ENCODE data around the gene ANKRD55.
"Not testable (repeated sequence)": the region's sequence is repeated elsewhere in the genome, so short reads cannot be mapped to it uniquely, and the experiment has no call there.

Gene ANKRD55

DNA sequence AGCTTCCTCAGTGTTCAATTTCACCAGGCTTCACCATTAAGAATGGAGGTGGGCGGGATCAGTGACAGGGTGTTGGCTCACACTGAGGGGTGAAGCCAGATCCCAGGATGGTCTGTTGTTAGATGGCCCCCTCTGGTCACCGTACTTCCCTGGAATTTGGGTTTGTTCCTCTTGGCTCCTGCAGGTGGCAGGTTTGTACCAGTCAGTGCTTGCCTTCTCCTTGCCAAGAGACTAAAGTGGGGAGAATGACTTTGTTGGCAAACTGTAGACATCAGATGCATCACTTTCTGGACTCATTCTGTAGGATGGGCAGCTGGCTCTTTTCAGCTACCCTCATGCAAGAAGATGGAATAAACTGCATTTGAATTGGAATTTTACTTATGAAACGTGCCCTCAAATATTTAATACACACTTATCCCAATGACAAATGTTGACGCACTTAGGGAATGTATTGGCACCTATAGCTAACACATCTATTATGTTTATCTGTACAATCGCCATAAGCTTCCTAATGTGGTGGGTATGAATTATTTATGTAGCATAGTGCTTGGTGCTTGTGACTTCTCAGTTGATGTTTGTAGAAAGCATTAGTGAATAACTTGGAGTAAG is 31.4 kb upstream of the ANKRD55 start:
- Mint-ChIP-seq H3K9me3 (no peaks in the 10 kb centered on the region), H3K27me3 (ENCODE audit: low read depth) (peaks cover 14% of the 10 kb centered on the region), H3K4me3 (no peak overlapping the region), H3K27ac (no peak overlapping the region), H3K4me1 (ENCODE audit: low read depth) (peaks cover 2% of the 10 kb centered on the region), H3K36me3 (ENCODE audit: low read depth) (no peaks in the 10 kb centered on the region)

- H3K27ac Mint-ChIP-seq = no peak overlapping the region
- no peaks in the 10 kb centered on the region for H3K9me3 Mint-ChIP-seq
- peaks cover 16% of the 10 kb centered on the region for H3K27me3 Mint-ChIP-seq (ENCODE audit: low read depth)
- H3K4me3 Mint-ChIP-seq = no peak overlapping the region
- H3K36me3 Mint-ChIP-seq (ENCODE audit: low read depth) = no peaks in the 10 kb centered on the region
- no peaks in the 10 kb centered on the region for H3K4me1 Mint-ChIP-seq (ENCODE audit: low read depth)
Measured at GRCh38 chr5:56262279-56262678, 29.1 kb upstream of the ANKRD55 start.

GRCh38 chr5:56259002-56259511 is 25.9 kb upstream of the ANKRD55 start:
- H3K27me3 Mint-ChIP-seq (ENCODE audit: low read depth) = peaks cover 19% of the 10 kb centered on the region
- no peaks in the 10 kb centered on the region for H3K9me3 Mint-ChIP-seq
- no peaks in the 10 kb centered on the region for H3K36me3 Mint-ChIP-seq (ENCODE audit: low read depth)
- no peak overlapping the region for H3K4me3 Mint-ChIP-seq
- no peak overlapping the region for H3K27ac Mint-ChIP-seq
- H3K4me1 Mint-ChIP-seq (ENCODE audit: low read depth) = no peaks in the 10 kb centered on the region

DNA sequence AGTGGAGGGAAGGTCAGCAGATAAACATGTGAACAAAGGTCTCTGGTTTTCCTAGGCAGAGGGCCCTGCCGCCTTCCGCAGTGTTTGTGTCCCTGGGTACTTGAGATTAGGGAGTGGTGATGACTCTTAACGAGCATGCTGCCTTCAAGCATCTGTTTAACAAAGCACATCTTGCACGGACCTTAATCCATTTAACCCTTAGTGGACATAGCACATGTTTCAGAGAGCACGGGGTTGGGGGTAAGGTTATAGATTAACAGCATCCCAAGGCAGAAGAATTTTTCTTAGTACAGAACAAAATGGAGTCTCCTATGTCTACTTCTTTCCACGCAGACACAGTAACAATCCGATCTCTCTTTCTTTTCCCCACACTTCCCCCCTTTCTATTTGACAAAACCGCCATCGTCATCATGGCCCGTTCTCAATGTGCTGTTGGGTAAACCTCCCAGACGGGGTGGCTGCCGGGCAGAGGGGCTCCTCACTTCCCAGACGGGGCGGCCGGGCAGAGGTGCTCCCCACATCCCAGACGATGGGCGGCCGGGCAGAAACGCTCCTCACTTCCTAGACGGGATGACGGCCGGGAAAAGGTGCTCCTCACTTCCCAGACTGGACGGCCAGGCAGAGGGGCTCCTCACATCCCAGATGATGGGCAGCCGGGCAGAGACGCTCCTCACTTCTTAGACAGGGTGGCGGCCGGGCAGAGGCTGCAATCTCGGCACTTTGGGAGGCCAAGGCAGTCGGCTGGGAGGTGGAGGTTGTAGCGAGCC is 24.8 kb upstream of the ANKRD55 start:
- not testable (repeated sequence) for H3K36me3 Mint-ChIP-seq (ENCODE audit: low read depth); H3K9me3 Mint-ChIP-seq; H3K4me1 Mint-ChIP-seq (ENCODE audit: low read depth); H3K4me3 Mint-ChIP-seq; H3K27ac Mint-ChIP-seq
- H3K27me3 Mint-ChIP-seq (ENCODE audit: low read depth) = peaks cover 19% of the 10 kb centered on the region

- no peaks in the 10 kb centered on the region for H3K36me3 Mint-ChIP-seq (ENCODE audit: low read depth)
- no peaks in the 10 kb centered on the region for H3K9me3 Mint-ChIP-seq
- H3K4me3 Mint-ChIP-seq = no peak overlapping the region
- no peak overlapping the region for H3K27ac Mint-ChIP-seq
- peaks cover 22% of the 10 kb centered on the region for H3K27me3 Mint-ChIP-seq (ENCODE audit: low read depth)
- H3K4me1 Mint-ChIP-seq (ENCODE audit: low read depth) = no peaks in the 10 kb centered on the region
Measured at GRCh38 chr5:56257010-56257409, 23.9 kb upstream of the ANKRD55 start.

- Mint-ChIP-seq H3K4me1 (ENCODE audit: low read depth) (no peaks in the 10 kb centered on the region), H3K27ac (no peak overlapping the region), H3K9me3 (peaks cover 5% of the 10 kb centered on the region), H3K36me3 (ENCODE audit: low read depth) (no peaks in the 10 kb centered on the region), H3K27me3 (ENCODE audit: low read depth) (peaks cover 22% of the 10 kb centered on the region), H3K4me3 (no peak overlapping the region)
Measured at GRCh38 chr5:56255502-56255901, 22.4 kb upstream of the ANKRD55 start.

DNA sequence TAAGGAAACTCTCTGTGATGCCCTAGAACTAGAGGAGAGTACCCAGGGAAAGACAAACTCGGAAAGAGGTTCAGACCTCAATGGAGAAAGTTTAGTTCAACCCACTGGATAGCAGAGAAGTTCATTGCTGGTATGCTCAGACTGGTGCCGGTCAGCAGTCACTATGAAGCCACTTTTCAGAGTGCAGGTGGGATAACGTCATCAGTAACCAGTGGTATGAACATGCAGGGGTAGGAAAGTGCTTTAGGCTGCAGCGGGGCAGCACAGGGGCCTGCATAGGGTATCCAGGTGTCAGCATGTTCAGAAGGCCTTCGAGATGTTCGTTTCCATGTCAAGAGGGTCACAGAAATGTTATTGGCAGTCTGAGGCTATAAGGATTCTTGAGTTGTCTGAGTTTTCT is 20.8 kb upstream of the ANKRD55 start:
- Mint-ChIP-seq H3K27ac (no peak overlapping the region), H3K4me1 (ENCODE audit: low read depth) (no peaks in the 10 kb centered on the region), H3K27me3 (ENCODE audit: low read depth) (peaks cover 22% of the 10 kb centered on the region), H3K9me3 (peaks cover 6% of the 10 kb centered on the region), H3K4me3 (no peak overlapping the region), H3K36me3 (ENCODE audit: low read depth) (no peaks in the 10 kb centered on the region)

GRCh38 chr5:56253126-56253525 is 20.0 kb upstream of the ANKRD55 start:
- Mint-ChIP-seq H3K27me3 (ENCODE audit: low read depth) (peaks cover 22% of the 10 kb centered on the region), H3K4me3 (no peak overlapping the region), H3K4me1 (ENCODE audit: low read depth) (no peaks in the 10 kb centered on the region), H3K27ac (no peak overlapping the region), H3K36me3 (ENCODE audit: low read depth) (no peaks in the 10 kb centered on the region), H3K9me3 (peaks cover 12% of the 10 kb centered on the region)

GRCh38 chr5:56251918-56252553 is 18.9 kb upstream of the ANKRD55 start:
- Mint-ChIP-seq H3K36me3 (ENCODE audit: low read depth) (peaks cover 1% of the 10 kb centered on the region), H3K27me3 (ENCODE audit: low read depth) (peaks cover 18% of the 10 kb centered on the region), H3K9me3 (peaks cover 12% of the 10 kb centered on the region), H3K4me1 (ENCODE audit: low read depth) (no peaks in the 10 kb centered on the region), H3K4me3 (no peak overlapping the region), H3K27ac (no peak overlapping the region)

DNA sequence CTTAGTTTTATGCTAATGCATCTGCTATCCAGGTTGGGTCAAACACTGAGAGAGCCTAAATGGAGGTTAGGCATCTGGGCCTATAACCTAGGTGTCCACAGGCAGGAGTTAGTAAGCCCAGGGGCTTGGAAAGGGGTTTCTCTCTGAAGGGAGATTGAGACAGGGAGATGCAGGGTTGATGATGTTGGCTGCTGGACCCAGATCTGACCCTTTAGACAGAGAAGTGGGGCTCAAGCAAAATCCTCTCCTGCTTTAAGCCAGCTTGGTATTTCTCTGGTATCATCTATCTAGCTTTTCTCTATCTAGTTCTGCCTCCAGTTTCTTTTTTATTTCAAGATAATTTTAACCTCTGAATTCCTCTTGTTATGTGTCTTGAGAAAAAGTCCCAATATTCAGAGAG is 18.3 kb upstream of the ANKRD55 start:
- Mint-ChIP-seq H3K27me3 (ENCODE audit: low read depth) (peaks cover 12% of the 10 kb centered on the region), H3K4me1 (ENCODE audit: low read depth) (no peaks in the 10 kb centered on the region), H3K27ac (no peak overlapping the region), H3K36me3 (ENCODE audit: low read depth) (peaks cover 1% of the 10 kb centered on the region), H3K4me3 (no peak overlapping the region), H3K9me3 (peaks cover 12% of the 10 kb centered on the region)

GRCh38 chr5:56250011-56250410 is 16.9 kb upstream of the ANKRD55 start:
- Mint-ChIP-seq H3K4me1 (ENCODE audit: low read depth) (no peaks in the 10 kb centered on the region), H3K27ac (no peak overlapping the region), H3K27me3 (ENCODE audit: low read depth) (peaks cover 3% of the 10 kb centered on the region), H3K4me3 (no peak overlapping the region), H3K9me3 (peaks cover 12% of the 10 kb centered on the region), H3K36me3 (ENCODE audit: low read depth) (peaks cover 1% of the 10 kb centered on the region)

- not testable (repeated sequence) for H3K36me3 Mint-ChIP-seq (ENCODE audit: low read depth)
Measured at GRCh38 chr5:56249085-56249484, 16.0 kb upstream of the ANKRD55 start.

GRCh38 chr5:56247592-56247991 is 14.5 kb upstream of the ANKRD55 start:
- no peaks in the 10 kb centered on the region for H3K4me1 Mint-ChIP-seq (ENCODE audit: low read depth)
- H3K27me3 Mint-ChIP-seq (ENCODE audit: low read depth) = peaks cover 3% of the 10 kb centered on the region
- no peak overlapping the region for H3K4me3 Mint-ChIP-seq
- H3K36me3 Mint-ChIP-seq (ENCODE audit: low read depth) = peaks cover 1% of the 10 kb centered on the region
- no peak overlapping the region for H3K27ac Mint-ChIP-seq
- peaks cover 12% of the 10 kb centered on the region for H3K9me3 Mint-ChIP-seq

More at GRCh38 chr5:56249085-56249484, 16.0 kb upstream of the ANKRD55 start:
- not testable (repeated sequence) for H3K27ac Mint-ChIP-seq; H3K4me3 Mint-ChIP-seq; H3K4me1 Mint-ChIP-seq (ENCODE audit: low read depth); H3K27me3 Mint-ChIP-seq (ENCODE audit: low read depth)
- peaks cover 12% of the 10 kb centered on the region for H3K9me3 Mint-ChIP-seq

- peaks cover 14% of the 10 kb centered on the region for H3K9me3 Mint-ChIP-seq
- no peaks in the 10 kb centered on the region for H3K27me3 Mint-ChIP-seq (ENCODE audit: low read depth)
- H3K4me3 Mint-ChIP-seq = no peak overlapping the region
- H3K4me1 Mint-ChIP-seq (ENCODE audit: low read depth) = no peaks in the 10 kb centered on the region
- peaks cover 1% of the 10 kb centered on the region for H3K36me3 Mint-ChIP-seq (ENCODE audit: low read depth)
- H3K27ac Mint-ChIP-seq = no peak overlapping the region
Measured at GRCh38 chr5:56246769-56247168, 13.6 kb upstream of the ANKRD55 start.

DNA sequence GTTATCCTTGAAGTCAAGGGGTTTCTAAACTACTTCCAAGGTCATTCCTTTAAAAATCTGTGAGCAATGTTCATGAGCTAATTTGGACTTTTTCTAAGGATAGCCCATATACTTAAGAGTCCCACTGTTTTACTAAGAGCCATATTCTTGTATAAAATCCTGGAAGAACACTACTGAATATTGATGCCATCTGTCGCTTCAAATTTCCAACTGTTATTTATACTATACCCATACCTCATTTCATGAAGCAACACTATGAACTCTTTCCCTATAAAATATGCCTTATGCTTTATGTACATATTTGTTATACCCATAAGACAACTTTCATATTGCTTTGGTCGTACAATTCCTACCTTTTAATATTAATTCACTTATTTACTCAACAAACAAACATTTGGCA is 12.4 kb upstream of the ANKRD55 start:
- H3K4me3 Mint-ChIP-seq = no peak overlapping the region
- peaks cover 19% of the 10 kb centered on the region for H3K9me3 Mint-ChIP-seq
- H3K36me3 Mint-ChIP-seq (ENCODE audit: low read depth) = peaks cover 1% of the 10 kb centered on the region
- peaks cover 3% of the 10 kb centered on the region for H3K27me3 Mint-ChIP-seq (ENCODE audit: low read depth)
- H3K4me1 Mint-ChIP-seq (ENCODE audit: low read depth) = no peaks in the 10 kb centered on the region
- no peak overlapping the region for H3K27ac Mint-ChIP-seq
